Measurements from ENCODE around the gene PTPN1. TPM values are rescaled to one million over a fixed set of nuclear protein-coding genes. Genes with fewer than 3 reads are reported as not detected.

PTPN1 gene
- polyA plus RNA-seq, 3 donors: 12.4 to 21.4 (median 19.1) TPM

- TF ChIP-seq, protein P1, sequence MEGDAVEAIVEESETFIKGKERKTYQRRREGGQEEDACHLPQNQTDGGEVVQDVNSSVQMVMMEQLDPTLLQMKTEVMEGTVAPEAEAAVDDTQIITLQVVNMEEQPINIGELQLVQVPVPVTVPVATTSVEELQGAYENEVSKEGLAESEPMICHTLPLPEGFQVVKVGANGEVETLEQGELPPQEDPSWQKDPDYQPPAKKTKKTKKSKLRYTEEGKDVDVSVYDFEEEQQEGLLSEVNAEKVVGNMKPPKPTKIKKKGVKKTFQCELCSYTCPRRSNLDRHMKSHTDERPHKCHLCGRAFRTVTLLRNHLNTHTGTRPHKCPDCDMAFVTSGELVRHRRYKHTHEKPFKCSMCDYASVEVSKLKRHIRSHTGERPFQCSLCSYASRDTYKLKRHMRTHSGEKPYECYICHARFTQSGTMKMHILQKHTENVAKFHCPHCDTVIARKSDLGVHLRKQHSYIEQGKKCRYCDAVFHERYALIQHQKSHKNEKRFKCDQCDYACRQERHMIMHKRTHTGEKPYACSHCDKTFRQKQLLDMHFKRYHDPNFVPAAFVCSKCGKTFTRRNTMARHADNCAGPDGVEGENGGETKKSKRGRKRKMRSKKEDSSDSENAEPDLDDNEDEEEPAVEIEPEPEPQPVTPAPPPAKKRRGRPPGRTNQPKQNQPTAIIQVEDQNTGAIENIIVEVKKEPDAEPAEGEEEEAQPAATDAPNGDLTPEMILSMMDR (IDR thresholded peaks at IDR 0.05): no peak
- H3K36me3 Mint-ChIP-seq: peaks cover 37 to 39% of the 10 kb centered on the region in 2 donors
Measured at GRCh38 chr20:50557549-50558134, 47.5 kb downstream of the PTPN1 start.

GRCh38 chr20:50558483-50558925 is 48.3 kb downstream of the PTPN1 start:
- Mint-ChIP-seq H3K4me3 (no peak overlapping the region), H3K9me3 (no peaks in the 10 kb centered on the region), H3K27me3 (ENCODE audit: low read depth in 3 of 3) (no peaks in the 10 kb centered on the region), H3K4me1 (peaks cover 2% of the 10 kb centered on the region), H3K27ac (peak overlapping the region in 1 of 7 donors; percentile 2), H3K36me3 (peaks cover 46 to 48% of the 10 kb centered on the region in 2 donors)
- H3K4me2 ChIP-seq (replicated peaks; ENCODE audit: extremely low read depth, low read length, poor library complexity, severe bottlenecking): no peak overlapping the region
- H3K36me3 ChIP-seq (replicated peaks in 1 of 2; ENCODE audit: control insufficient read depth in 1 of 2, insufficient read depth in 2 of 2, low read length in 2 of 2): peaks cover 29 to 50% of the 10 kb centered on the region in 2 donors
- peak overlapping the region in 1 of 2 donors; percentile 18 for H3K27ac ChIP-seq (ENCODE audit: low read depth in 1 of 2, low read length in 2 of 2)
- DNase-seq: peak in 1 of 3 donors; percentile 21
- H3K9me3 ChIP-seq (replicated peaks in 1 of 2; ENCODE audit: control insufficient read depth in 1 of 2, insufficient read depth in 1 of 2, low read length in 2 of 2): no peaks in the 10 kb centered on the region
- H3K79me2 ChIP-seq (ENCODE audit: insufficient read depth, low read length): peaks cover 77% of the 10 kb centered on the region
- peaks cover 0 to 5% of the 10 kb centered on the region in 2 donors for H3K4me1 ChIP-seq (ENCODE audit: control insufficient read depth in 1 of 2, insufficient read depth in 2 of 2, low read length in 2 of 2)
- H2AFZ ChIP-seq (ENCODE audit: insufficient read depth, low read depth, low read length, poor library complexity, severe bottlenecking): no peak overlapping the region
- peaks cover 84% of the 10 kb centered on the region for H4K20me1 ChIP-seq (ENCODE audit: insufficient read depth, low read length)
- no peaks in the 10 kb centered on the region for H3K27me3 ChIP-seq (ENCODE audit: control insufficient read depth in 2 of 2, insufficient read depth in 2 of 2, low read length in 2 of 2)
- TF ChIP-seq, protein P1 (IDR thresholded peaks at IDR 0.05): no peak
- WGBS (ENCODE audit: insufficient coverage): 93% methylated on average over 2 of the region's 4 CpGs
- intact Hi-C loops (cut with micrococcal nuclease): no loop called here
- H3K9ac ChIP-seq (ENCODE audit: insufficient read depth, low read length, poor library complexity, severe bottlenecking): no peak overlapping the region
- H3K4me3 ChIP-seq (replicated peaks in 1 of 3; ENCODE audit: low read depth in 2 of 3, low read length in 3 of 3): no peak overlapping the region

More at GRCh38 chr20:50557549-50558134, 47.5 kb downstream of the PTPN1 start:
- intact Hi-C loops (cut with micrococcal nuclease): no loop called here
- H3K27ac ChIP-seq (ENCODE audit: low read depth in 1 of 2, low read length in 2 of 2): no peak overlapping the region
- Mint-ChIP-seq H3K27ac (peak overlapping the region in 1 of 7 donors; percentile 37), H3K27me3 (ENCODE audit: low read depth in 3 of 3) (no peaks in the 10 kb centered on the region), H3K4me1 (peaks cover 2% of the 10 kb centered on the region), H3K4me3 (no peak overlapping the region), H3K9me3 (no peaks in the 10 kb centered on the region)
- DNase-seq: no peak
- H3K4me2 ChIP-seq (replicated peaks; ENCODE audit: extremely low read depth, low read length, poor library complexity, severe bottlenecking): no peak overlapping the region
- H3K36me3 ChIP-seq (replicated peaks in 1 of 2; ENCODE audit: control insufficient read depth in 1 of 2, insufficient read depth in 2 of 2, low read length in 2 of 2): peaks cover 21 to 41% of the 10 kb centered on the region in 2 donors
- 100% methylated on average over 2 of the region's 11 CpGs for WGBS (ENCODE audit: insufficient coverage)
- peaks cover 85% of the 10 kb centered on the region for H3K79me2 ChIP-seq (ENCODE audit: insufficient read depth, low read length)
- H3K27me3 ChIP-seq (ENCODE audit: control insufficient read depth in 2 of 2, insufficient read depth in 2 of 2, low read length in 2 of 2): no peaks in the 10 kb centered on the region
- no peaks in the 10 kb centered on the region for H3K9me3 ChIP-seq (replicated peaks in 1 of 2; ENCODE audit: control insufficient read depth in 1 of 2, insufficient read depth in 1 of 2, low read length in 2 of 2)
- no peak overlapping the region for H2AFZ ChIP-seq (ENCODE audit: insufficient read depth, low read depth, low read length, poor library complexity, severe bottlenecking)
- no peak overlapping the region for H3K9ac ChIP-seq (ENCODE audit: insufficient read depth, low read length, poor library complexity, severe bottlenecking)
- peaks cover 89% of the 10 kb centered on the region for H4K20me1 ChIP-seq (ENCODE audit: insufficient read depth, low read length)
- H3K4me1 ChIP-seq (ENCODE audit: control insufficient read depth in 1 of 2, insufficient read depth in 2 of 2, low read length in 2 of 2): peaks cover 0 to 5% of the 10 kb centered on the region in 2 donors
- no peak overlapping the region for H3K4me3 ChIP-seq (replicated peaks in 1 of 3; ENCODE audit: low read depth in 2 of 3, low read length in 3 of 3)
